Measurements from ENCODE around the gene FTO. TPM values are rescaled to one million over a fixed set of nuclear protein-coding genes. Genes with fewer than 3 reads are reported as not detected.

Gene FTO
- total RNA-seq, 1 donor from 2014 or later: 110 TPM

DNA sequence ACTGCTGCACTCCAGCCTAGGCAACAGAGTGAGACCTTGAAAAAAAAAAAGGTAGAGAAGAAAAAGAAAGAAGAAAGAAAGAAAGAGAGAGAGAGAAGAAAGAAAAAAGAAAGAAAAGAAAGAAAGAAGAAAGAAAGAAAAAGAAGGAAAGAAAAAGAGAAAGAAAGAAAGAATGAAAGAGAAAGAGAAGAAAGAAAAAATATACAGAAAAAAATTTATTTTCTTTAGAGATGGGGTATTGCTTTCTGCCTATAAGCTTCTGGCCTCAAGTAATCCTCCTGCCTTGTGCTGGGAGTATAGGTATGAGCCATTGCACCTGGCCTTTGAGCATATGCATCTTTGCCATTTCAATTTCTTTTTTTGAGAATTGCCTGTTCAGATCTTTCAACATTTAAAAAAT is 425.9 kb downstream of the FTO start:
- no peak overlapping the region for H3K4me3 Mint-ChIP-seq
- Histone ChIP-seq H3K27me3 (no peaks in the 10 kb centered on the region), H3K9me3 (ENCODE audit: low read depth) (no peaks in the 10 kb centered on the region), H3K4me2 (no peak overlapping the region), H3F3A (ENCODE audit: low read depth) (no peaks in the 10 kb centered on the region), H3K9ac (no peak overlapping the region), H3K4me1 (no peaks in the 10 kb centered on the region), H4K20me1 (ENCODE audit: low read depth) (no peaks in the 10 kb centered on the region), H3K36me3 (no peaks in the 10 kb centered on the region), H2AFZ (replicated peaks) (no peak overlapping the region), H3K27ac (no peak overlapping the region), H3K4me3 (no peak overlapping the region), H3K79me2 (ENCODE audit: low read depth) (no peaks in the 10 kb centered on the region)
- peaks cover 7% of the 10 kb centered on the region for H3K4me1 Mint-ChIP-seq
- TF ChIP-seq EZH2phosphoT487 (IDR thresholded peaks at IDR 0.05) (no peak), EZH2 (IDR thresholded peaks at IDR 0.05) (no peak), CTCF (IDR thresholded peaks at IDR 0.05) (no peak)
- no peaks in the 10 kb centered on the region for H3K36me3 Mint-ChIP-seq
- no peak for DNase-seq (ENCODE audit: low spot score)
- H3K27me3 Mint-ChIP-seq (ENCODE audit: insufficient read depth, low read depth): peaks cover 9% of the 10 kb centered on the region
- H3K9me3 Mint-ChIP-seq: peaks cover 5% of the 10 kb centered on the region
- H3K27ac Mint-ChIP-seq: no peak overlapping the region

DNA sequence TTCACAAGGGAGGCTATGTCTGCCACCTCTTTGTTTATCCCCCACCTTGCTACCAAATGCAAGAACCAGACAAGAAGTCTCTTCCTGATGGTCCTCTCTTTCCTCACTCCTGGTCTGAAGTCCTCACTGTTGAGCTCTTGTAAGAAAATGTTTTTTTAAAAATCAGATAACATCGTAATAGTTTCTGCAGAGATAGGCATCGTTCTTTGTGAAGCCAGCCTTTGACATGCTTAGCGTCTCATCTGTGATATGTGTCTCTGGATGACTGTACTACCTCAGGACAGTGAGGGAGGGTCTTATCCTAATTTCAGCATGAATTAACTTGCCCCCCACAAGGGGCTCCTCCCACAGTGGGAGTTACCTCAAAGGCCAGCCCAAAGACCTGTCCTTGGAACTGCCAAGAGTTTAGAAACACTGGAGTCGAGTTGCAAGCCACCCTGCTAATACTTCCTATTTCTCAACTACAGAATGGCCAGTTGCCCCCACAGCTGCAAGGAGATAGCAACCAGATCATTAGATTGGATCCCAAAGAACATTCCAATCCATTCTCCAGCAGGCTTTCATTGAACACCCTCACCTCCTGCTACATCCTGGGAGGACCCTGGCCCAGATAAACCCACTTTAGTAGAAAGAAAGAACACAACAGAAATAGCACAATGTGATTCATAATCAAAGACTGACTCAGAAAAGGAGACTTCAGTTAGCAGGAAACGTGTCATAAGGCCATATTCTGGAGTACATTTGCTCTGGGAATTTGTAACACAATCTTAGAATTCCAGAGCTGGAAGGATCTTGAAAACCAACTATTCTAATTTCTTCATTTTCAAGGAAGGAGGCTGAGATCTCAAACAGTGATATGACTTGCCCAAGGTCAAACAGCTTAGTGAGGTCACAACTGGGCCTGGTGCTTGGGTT is 431.7 kb downstream of the FTO start:
- Histone ChIP-seq H4K20me1 (ENCODE audit: low read depth) (no peaks in the 10 kb centered on the region), H3K4me1 (no peaks in the 10 kb centered on the region), H3K27me3 (no peaks in the 10 kb centered on the region), H3K79me2 (ENCODE audit: low read depth) (no peaks in the 10 kb centered on the region), H3K4me2 (no peak overlapping the region), H3K27ac (no peak overlapping the region), H3K36me3 (no peaks in the 10 kb centered on the region), H3F3A (ENCODE audit: low read depth) (no peaks in the 10 kb centered on the region), H3K9ac (no peak overlapping the region), H3K4me3 (no peak overlapping the region), H2AFZ (replicated peaks) (no peak overlapping the region), H3K9me3 (ENCODE audit: low read depth) (no peaks in the 10 kb centered on the region)
- Mint-ChIP-seq H3K4me3 (no peak overlapping the region), H3K4me1 (no peaks in the 10 kb centered on the region), H3K9me3 (peaks cover 6% of the 10 kb centered on the region), H3K27ac (no peak overlapping the region), H3K36me3 (no peaks in the 10 kb centered on the region), H3K27me3 (ENCODE audit: insufficient read depth, low read depth) (peaks cover 6% of the 10 kb centered on the region)
- TF ChIP-seq CTCF (IDR thresholded peaks at IDR 0.05) (no peak), EZH2phosphoT487 (IDR thresholded peaks at IDR 0.05) (no peak), EZH2 (IDR thresholded peaks at IDR 0.05) (no peak)
- no peak for DNase-seq (ENCODE audit: low spot score)

- no peak overlapping the region for H3K27ac Mint-ChIP-seq
- Histone ChIP-seq H3K27me3 (no peaks in the 10 kb centered on the region), H3K36me3 (no peaks in the 10 kb centered on the region), H3K9me3 (ENCODE audit: low read depth) (no peaks in the 10 kb centered on the region), H3F3A (ENCODE audit: low read depth) (no peaks in the 10 kb centered on the region), H3K4me3 (no peak overlapping the region), H3K79me2 (ENCODE audit: low read depth) (no peaks in the 10 kb centered on the region), H3K27ac (no peak overlapping the region), H2AFZ (replicated peaks) (no peak overlapping the region), H3K4me1 (no peaks in the 10 kb centered on the region), H4K20me1 (ENCODE audit: low read depth) (no peaks in the 10 kb centered on the region), H3K9ac (no peak overlapping the region), H3K4me2 (no peak overlapping the region)
- H3K9me3 Mint-ChIP-seq: peaks cover 6% of the 10 kb centered on the region
- H3K36me3 Mint-ChIP-seq: no peaks in the 10 kb centered on the region
- no peaks in the 10 kb centered on the region for H3K4me1 Mint-ChIP-seq
- peaks cover 6% of the 10 kb centered on the region for H3K27me3 Mint-ChIP-seq (ENCODE audit: insufficient read depth, low read depth)
- no peak overlapping the region for H3K4me3 Mint-ChIP-seq
- DNase-seq (ENCODE audit: low spot score): no peak
- TF ChIP-seq CTCF (IDR thresholded peaks at IDR 0.05): no peak
- no peak for TF ChIP-seq EZH2 (IDR thresholded peaks at IDR 0.05)
- TF ChIP-seq EZH2phosphoT487 (IDR thresholded peaks at IDR 0.05): no peak
Observed at GRCh38 chr16:54136276-54136625, 432.3 kb downstream of the FTO start.
